HepG2 (cell line): ENCODE data around the gene ANXA9. TPM values are rescaled to one million over a fixed set of nuclear protein-coding genes. Genes with fewer than 3 reads are reported as not detected.

Experiments used
- CEBPZ ChIP-seq: IDR thresholded peaks from 2 replicates; pipeline ENCODE4 v1.6.1; 2012; ENCODE audit warnings: low read length, improper control_type of control experiment
- ESRRA ChIP-seq: sonication (generic); formaldehyde crosslinking; IDR thresholded peaks from 2 replicates; pipeline ENCODE4 v1.5.1; 2020; ENCODE audit warnings: mild to moderate bottlenecking, low read depth, missing genetic modification reagents
- GFI1 ChIP-seq: sonication (generic); formaldehyde crosslinking; IDR thresholded peaks from 2 replicates; pipeline ENCODE4 v1.5.0; 2020; ENCODE audit warnings: missing genetic modification reagents, mild to moderate bottlenecking, borderline replicate concordance
- LCORL ChIP-seq, 2 experiments: fragments of 450-650 bp in 1 of 2; sonication (generic) in 1 of 2; formaldehyde crosslinking in 1 of 2; IDR thresholded peaks; 2 replicates each; pipeline versions ENCODE4 v1.5.0 to v1.6.1; 2017 to 2020; ENCODE audit warnings: antibody characterized with exemption in 1 of 2, missing genetic modification reagents in 1 of 2
- MTA1 ChIP-seq: sonication (generic); formaldehyde crosslinking; IDR thresholded peaks from 2 replicates; pipeline ENCODE4 v1.4.0; 2020; ENCODE audit warnings: missing genetic modification reagents, mild to moderate bottlenecking, borderline replicate concordance
- NONO ChIP-seq, 2 experiments: fragments of 450-650 bp in 1 of 2; sonication (generic) in 1 of 2; formaldehyde crosslinking in 1 of 2; IDR thresholded peaks in 1 of 2; conservative IDR thresholded peaks in 1 of 2; 2 replicates each; pipeline versions ENCODE4 v1.6.1 to v1.8.0; 2017 to 2022; ENCODE audit warnings: mild to moderate bottlenecking in 1 of 2, missing genetic modification reagents in 1 of 2, moderate library complexity in 1 of 2
- SOX6 ChIP-seq, 2 experiments: fragments of 450-650 bp in 1 of 2; sonication (generic) in 1 of 2; formaldehyde crosslinking in 1 of 2; IDR thresholded peaks; 2 replicates each; pipeline versions ENCODE4 v1.4.0 to v1.6.1; 2017 to 2020; ENCODE audit warnings: antibody characterized with exemption in 1 of 2, mild to moderate bottlenecking in 1 of 2, missing genetic modification reagents in 1 of 2
- ZBTB21 ChIP-seq: sonication (generic); formaldehyde crosslinking; IDR thresholded peaks from 2 replicates; pipeline ENCODE4 v1.4.0; 2020; ENCODE audit warnings: missing genetic modification reagents
- ZFP91 ChIP-seq: sonication (generic); formaldehyde crosslinking; IDR thresholded peaks from 2 replicates; pipeline ENCODE4 v1.9.0; 2022; ENCODE audit warnings: missing genetic modification reagents, mild to moderate bottlenecking, borderline replicate concordance
- ZNF230 ChIP-seq: sonication (generic); formaldehyde crosslinking; IDR thresholded peaks from 2 replicates; pipeline ENCODE4 v1.4.0; 2020; ENCODE audit warnings: mild to moderate bottlenecking, missing genetic modification reagents
- ZNF329 ChIP-seq: sonication (generic); formaldehyde crosslinking; IDR thresholded peaks from 2 replicates; pipeline ENCODE4 v1.9.0; 2021; ENCODE audit warnings: low read depth, mild to moderate bottlenecking, missing genetic modification reagents
- ZNF543 ChIP-seq: sonication (generic); formaldehyde crosslinking; IDR thresholded peaks from 2 replicates; pipeline ENCODE4 v1.4.0; 2020; ENCODE audit warnings: mild to moderate bottlenecking, missing genetic modification reagents
- ZNF720 ChIP-seq: sonication (generic); formaldehyde crosslinking; IDR thresholded peaks from 2 replicates; pipeline ENCODE4 v1.4.0; 2020; ENCODE audit warnings: missing genetic modification reagents
- ZNF773 ChIP-seq: sonication (generic); formaldehyde crosslinking; IDR thresholded peaks from 2 replicates; pipeline ENCODE4 v1.4.0; 2020; ENCODE audit warnings: missing genetic modification reagents, borderline replicate concordance
- polyA plus RNA-seq, 8 experiments: library from polyadenylated mRNA; depleted of rRNA in 3 of 8; stranded (reverse) in 7 of 8; unstranded in 1 of 8; fragments of >200 nt; fragmentation: Illumina TruSeq in 4 of 8; extraction: Trizol in 4 of 8; gene quantifications; 2 replicates each; pipeline versions ENCODE4 v1.2.1 to v1.2.3, GENCODE V29; 2011 to 2016; ENCODE audit warnings: low read depth in 4 of 8, missing spikeins in 1 of 8, mixed read lengths in 1 of 8; ENCODE audit not compliant: insufficient read depth in 1 of 8
- total RNA-seq, 5 experiments: library from RNA; depleted of rRNA; stranded (reverse); fragments of >200 nt; fragmentation: Illumina TruSeq; extraction: Trizol; gene quantifications; 2 replicates each; pipeline ENCODE4 v1.2.3, GENCODE V29; 2016; ENCODE audit warnings: low read depth in 1 of 5
- TF ChIP-seq, protein P1 (sequence below): sonication (generic); formaldehyde crosslinking; IDR thresholded peaks from 2 replicates; pipeline ENCODE4 v1.5.0; 2020; ENCODE audit warnings: missing genetic modification reagents
- TF ChIP-seq, protein P2 (sequence below): sonication (generic); formaldehyde crosslinking; IDR thresholded peaks from 2 replicates; pipeline ENCODE4 v1.9.0; 2022; ENCODE audit warnings: low read depth, missing genetic modification reagents

ANXA9 gene
- total and polyA plus RNA-seq, 2 of the 13 experiments (the other 11 are each of a cell fraction or from before 2014, with no cell fraction given): 13.3 to 23.9 TPM

GRCh38 chr1:150973258-150973835 lies 8.7 kb upstream of the ANXA9 start (continued):
- TF ChIP-seq ZNF230 (CRISPR knock-in tag) (no peak), LCORL (IDR thresholded peaks at IDR 0.05) (no peak), LCORL (CRISPR knock-in tag; IDR thresholded peaks at IDR 0.05) (0 out of 2 replicates have a peak, but pooled peaks have one; percentile 25), ZNF773 (CRISPR knock-in tag) (no peak), MTA1 (CRISPR knock-in tag) (no peak), ZNF329 (CRISPR knock-in tag) (no peak), NONO (IDR thresholded peaks at IDR 0.05) (no peak), NONO (CRISPR knock-in tag; conservative IDR thresholded peaks at IDR 0.05) (0 out of 2 replicates have a peak, but pooled peaks have one; percentile 19), ZBTB21 (no peak), ZNF720 (CRISPR knock-in tag) (no peak), ZFP91 (CRISPR knock-in tag) (0 out of 2 replicates have a peak, but pooled peaks have one; percentile 22), GFI1 (no peak), ESRRA (CRISPR knock-in tag) (no peak), SOX6 (IDR thresholded peaks at IDR 0.05) (no peak), SOX6 (CRISPR knock-in tag; IDR thresholded peaks at IDR 0.05) (no peak), ZNF543 (CRISPR knock-in tag) (no peak), CEBPZ (no peak)
- TF ChIP-seq, protein P1, sequence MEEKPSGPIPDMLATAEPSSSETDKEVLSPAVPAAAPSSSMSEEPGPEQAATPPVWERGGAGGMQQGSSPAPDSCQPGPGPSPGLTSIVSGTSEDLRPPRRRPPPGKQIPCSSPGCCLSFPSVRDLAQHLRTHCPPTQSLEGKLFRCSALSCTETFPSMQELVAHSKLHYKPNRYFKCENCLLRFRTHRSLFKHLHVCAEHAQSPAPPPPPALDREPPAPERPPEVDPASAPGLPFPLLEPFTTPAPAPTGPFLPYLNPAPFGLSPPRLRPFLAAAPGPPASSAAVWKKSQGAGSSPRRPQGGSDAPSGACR (CRISPR knock-in tag): 0 out of 2 replicates have a peak, but pooled peaks have one; percentile 34
- TF ChIP-seq, protein P2, sequence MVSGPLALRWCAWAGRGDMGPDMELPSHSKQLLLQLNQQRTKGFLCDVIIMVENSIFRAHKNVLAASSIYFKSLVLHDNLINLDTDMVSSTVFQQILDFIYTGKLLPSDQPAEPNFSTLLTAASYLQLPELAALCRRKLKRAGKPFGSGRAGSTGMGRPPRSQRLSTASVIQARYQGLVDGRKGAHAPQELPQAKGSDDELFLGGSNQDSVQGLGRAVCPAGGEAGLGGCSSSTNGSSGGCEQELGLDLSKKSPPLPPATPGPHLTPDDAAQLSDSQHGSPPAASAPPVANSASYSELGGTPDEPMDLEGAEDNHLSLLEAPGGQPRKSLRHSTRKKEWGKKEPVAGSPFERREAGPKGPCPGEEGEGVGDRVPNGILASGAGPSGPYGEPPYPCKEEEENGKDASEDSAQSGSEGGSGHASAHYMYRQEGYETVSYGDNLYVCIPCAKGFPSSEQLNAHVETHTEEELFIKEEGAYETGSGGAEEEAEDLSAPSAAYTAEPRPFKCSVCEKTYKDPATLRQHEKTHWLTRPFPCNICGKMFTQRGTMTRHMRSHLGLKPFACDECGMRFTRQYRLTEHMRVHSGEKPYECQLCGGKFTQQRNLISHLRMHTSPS (CRISPR knock-in tag): no peak
